ENCODE measurements around the gene ASB1.

The ASB1 gene

GRCh38 chr2:238430781-238431180 is 4.1 kb downstream of the ASB1 start:
- no peak for TF ChIP-seq CTCF (IDR thresholded peaks at IDR 0.05; ENCODE audit: insufficient read depth, low read depth, low read length, missing control alignments)
- DNase-seq (ENCODE audit: low read depth) = no peak
- no peak overlapping the region for H3K4me3 ChIP-seq (ENCODE audit: low read depth, low read length)

- no peak overlapping the region for H3K4me3 ChIP-seq (ENCODE audit: low read depth, low read length)
- no peak for DNase-seq (ENCODE audit: low read depth)
- no peak for TF ChIP-seq CTCF (IDR thresholded peaks at IDR 0.05; ENCODE audit: insufficient read depth, low read depth, low read length, missing control alignments)
Observed at GRCh38 chr2:238431456-238431855, 4.7 kb downstream of the ASB1 start.

GRCh38 chr2:238433300-238433915 is 6.7 kb downstream of the ASB1 start:
- no peak for DNase-seq (ENCODE audit: low read depth)
- TF ChIP-seq CTCF (IDR thresholded peaks at IDR 0.05; ENCODE audit: insufficient read depth, low read depth, low read length, missing control alignments) = no peak
- no peak overlapping the region for H3K4me3 ChIP-seq (ENCODE audit: low read depth, low read length)

- no peak overlapping the region for H3K4me3 ChIP-seq (ENCODE audit: low read depth, low read length)
- no peak for DNase-seq (ENCODE audit: low read depth)
- TF ChIP-seq CTCF (IDR thresholded peaks at IDR 0.05; ENCODE audit: insufficient read depth, low read depth, low read length, missing control alignments) = no peak
Observed at GRCh38 chr2:238433941-238434845, 7.5 kb downstream of the ASB1 start.

- no peak overlapping the region for H3K4me3 ChIP-seq (ENCODE audit: low read depth, low read length)
- no peak for TF ChIP-seq CTCF (IDR thresholded peaks at IDR 0.05; ENCODE audit: insufficient read depth, low read depth, low read length, missing control alignments)
- DNase-seq (ENCODE audit: low read depth) = no peak
Observed at GRCh38 chr2:238434846-238435751, 8.4 kb downstream of the ASB1 start.

GRCh38 chr2:238435752-238436096 is 9.0 kb downstream of the ASB1 start:
- no peak for DNase-seq (ENCODE audit: low read depth)
- no peak overlapping the region for H3K4me3 ChIP-seq (ENCODE audit: low read depth, low read length)
- no peak for TF ChIP-seq CTCF (IDR thresholded peaks at IDR 0.05; ENCODE audit: insufficient read depth, low read depth, low read length, missing control alignments)
